IMR-90 (cell line): ENCODE results near the gene KRT39. TPM values are rescaled to one million over a fixed set of nuclear protein-coding genes. Genes with fewer than 3 reads are reported as not detected.

Source experiments
- ATAC-seq: fragments of 200-7000 bp; cut with Tn5 transposase; 2 replicates; pipeline ENCODE4 v1.9.1; 2020; ENCODE audit warnings: low read depth, mild to moderate bottlenecking, moderate library complexity
- BruUV-seq: library from RNA; stranded (reverse); fragments of 400-500 nt; replicated peaks from 2 replicates; lab custom pipeline; 2021; lab: Mats Ljungman, UMichigan
- CTCF ChIA-PET: fragments of 300-600 bp; formaldehyde crosslinking; extraction: SDS; loops from one replicate; lab custom pipeline; 2021; ENCODE audit warnings: antibody characterized with exemption; lab: Yijun Ruan, JAX
- POLR2A ChIA-PET: fragments of 300-600 bp; sonication (Branson Sonifier 250); formaldehyde crosslinking; loops from one replicate; lab custom pipeline; 2022; ENCODE audit warnings: antibody characterized with exemption; ENCODE audit not compliant: unreplicated experiment; lab: Charles Lee
- DNase-seq: peaks from one replicate; pipeline ENCODE4 v3.0.0; 2013
- H2AFZ ChIP-seq: replicated peaks from 2 replicates; pipeline ENCODE3; 2013; ENCODE audit warnings: low read length, mild to moderate bottlenecking; ENCODE audit not compliant: poor library complexity
- H2AK5ac ChIP-seq: 2 replicates; pipeline ENCODE4 v1.6.1; 2013; ENCODE audit warnings: low read depth, low read length, inconsistent platforms
- H2AK9ac ChIP-seq: replicated peaks from 2 replicates; pipeline ENCODE3; 2013; ENCODE audit warnings: mild to moderate bottlenecking, low read depth, low read length, moderate library complexity; ENCODE audit not compliant: poor library complexity
- H2BK120ac ChIP-seq: 2 replicates; pipeline ENCODE4 v1.6.1; 2013; ENCODE audit warnings: low read depth, low read length, inconsistent platforms
- H2BK15ac ChIP-seq: 3 replicates; pipeline ENCODE4 v1.6.1; 2013; ENCODE audit warnings: low read depth, low read length, inconsistent platforms
- H2BK20ac ChIP-seq: 2 replicates; pipeline ENCODE4 v1.6.1; 2013; ENCODE audit warnings: low read depth, mild to moderate bottlenecking, inconsistent platforms, low read length, moderate library complexity
- H2BK5ac ChIP-seq: 2 replicates; pipeline ENCODE4 v1.6.1; 2013; ENCODE audit warnings: mild to moderate bottlenecking, low read depth, low read length, inconsistent platforms; ENCODE audit not compliant: poor library complexity, severe bottlenecking
- H3K14ac ChIP-seq: replicated peaks from 2 replicates; pipeline ENCODE4 v1.6.1; 2013; ENCODE audit warnings: low read depth, low read length, inconsistent platforms
- H3K18ac ChIP-seq: 2 replicates; pipeline ENCODE4 v1.6.1; 2013; ENCODE audit warnings: low read depth, low read length, control low read depth
- H3K23ac ChIP-seq: 2 replicates; pipeline ENCODE4 v1.6.1; 2013; ENCODE audit warnings: low read depth, low read length, inconsistent platforms
- H3K27ac ChIP-seq: 2 replicates; pipeline ENCODE4 v1.5.1; 2013; ENCODE audit warnings: mild to moderate bottlenecking, control low read depth, low read length; ENCODE audit not compliant: insufficient read depth
- H3K27me3 ChIP-seq: 2 replicates; pipeline ENCODE4 v1.6.1; 2013; ENCODE audit warnings: low read length; ENCODE audit not compliant: control insufficient read depth, insufficient read depth
- H3K36me3 ChIP-seq: 2 replicates; pipeline ENCODE4 v1.6.1; 2013; ENCODE audit warnings: low read length, mixed read lengths; ENCODE audit not compliant: control insufficient read depth, insufficient read depth
- H3K4ac ChIP-seq: 2 replicates; pipeline ENCODE4 v1.6.1; 2013; ENCODE audit warnings: low read depth, low read length, inconsistent platforms
- H3K4me1 ChIP-seq: 2 replicates; pipeline ENCODE4 v1.6.1; 2013; ENCODE audit warnings: low read length, mixed read lengths; ENCODE audit not compliant: control insufficient read depth, insufficient read depth
- H3K4me2 ChIP-seq: 2 replicates; pipeline ENCODE4 v1.6.1; 2013; ENCODE audit warnings: low read depth, mild to moderate bottlenecking, control low read depth, low read length, moderate library complexity
- H3K4me3 ChIP-seq: 2 replicates; pipeline ENCODE4 v1.5.1; 2013; ENCODE audit warnings: low read depth, mild to moderate bottlenecking, control low read depth, low read length, moderate library complexity; ENCODE audit not compliant: insufficient read depth
- H3K56ac ChIP-seq: 2 replicates; pipeline ENCODE4 v1.6.1; 2013; ENCODE audit warnings: low read length, inconsistent platforms; ENCODE audit not compliant: insufficient read depth; ENCODE audit errors: extremely low read depth
- H3K79me1 ChIP-seq, 2 experiments: 2 replicates each; pipeline ENCODE4 v1.6.1; 2013; ENCODE audit warnings: low read length in 2 of 2, inconsistent platforms in 1 of 2, low read depth in 1 of 2
- H3K9ac ChIP-seq: 2 replicates; pipeline ENCODE4 v1.6.1; 2013; ENCODE audit warnings: low read depth, low read length, control low read depth
- H3K9me1 ChIP-seq: 2 replicates; pipeline ENCODE4 v1.6.1; 2013; ENCODE audit warnings: low read length, inconsistent platforms; ENCODE audit not compliant: insufficient read depth
- H3K9me3 ChIP-seq: 2 replicates; pipeline ENCODE4 v1.6.1; 2013; ENCODE audit warnings: low read length; ENCODE audit not compliant: control insufficient read depth, insufficient read depth
- H4K20me1 ChIP-seq: 2 replicates; pipeline ENCODE4 v1.6.1; 2013; ENCODE audit warnings: low read length, inconsistent platforms; ENCODE audit not compliant: insufficient read depth
- H4K5ac ChIP-seq: 2 replicates; pipeline ENCODE4 v1.6.1; 2013; ENCODE audit warnings: mild to moderate bottlenecking, low read depth, low read length, control low read depth
- H4K8ac ChIP-seq, 2 experiments: 2 replicates each; pipeline ENCODE4 v1.6.1; 2013; ENCODE audit warnings: low read depth in 2 of 2, low read length in 2 of 2, control low read depth in 1 of 2, inconsistent platforms in 1 of 2
- H4K91ac ChIP-seq: 2 replicates; pipeline ENCODE4 v1.6.1; 2013; ENCODE audit warnings: low read depth, low read length, inconsistent platforms; ENCODE audit not compliant: insufficient read depth
- POLR2A ChIP-seq: IDR thresholded peaks from 2 replicates; pipeline ENCODE4 v1.6.1; 2012; ENCODE audit warnings: mild to moderate bottlenecking, low read depth, low read length
- WGBS, 2 experiments: methylation state at CpG; one replicate each; pipeline versions ENCODE4 v1.1.5 to v1.1.7; 2013; ENCODE audit warnings: missing lambda C conversion rate in 2 of 2; ENCODE audit not compliant: insufficient read length in 1 of 2; ENCODE audit errors: extremely low coverage in 2 of 2; 5-methylcytosine and 5-hydroxymethylcytosine counted together
- dilution Hi-C: fragments of 300-500 bp; cut with HindIII; formaldehyde crosslinking; loops from one replicate; pipeline ENCODE4 v1.14.3; 2018; ENCODE audit warnings: low sequenced_read_pairs; ENCODE audit not compliant: unreplicated experiment
- in situ Hi-C: fragments of 300-500 bp; cut with MboI; formaldehyde crosslinking; loops from 3 replicates; pipeline ENCODE4 v1.14.3; 2019; ENCODE audit warnings: low sequenced_read_pairs, inconsistent platforms, mixed read lengths
- intact Hi-C: fragments of 100-400 bp; cut with micrococcal nuclease; formaldehyde crosslinking; loops from 2 replicates; pipeline ENCODE4 v1.10.0; 2022
- polyA plus RNA-seq, 3 experiments: library from polyadenylated mRNA; depleted of rRNA; stranded (reverse); fragments of >200 nt; gene quantifications; 2 replicates each; pipeline ENCODE4 v1.2.3, GENCODE V29; 2012; ENCODE audit warnings: low replicate concordance in 1 of 3
- total RNA-seq: library from RNA; depleted of rRNA; stranded (reverse); fragments of >200 nt; gene quantifications from 2 replicates; pipeline ENCODE4 v1.2.3, GENCODE V29; 2012
- TF ChIP-seq, protein P1 (sequence below): fragments of 150-350 bp; IDR thresholded peaks from 2 replicates; pipeline ENCODE4 v1.6.1; 2016; ENCODE audit warnings: low read depth, mild to moderate bottlenecking, low read length, moderate library complexity, borderline replicate concordance

KRT39 gene
- total and polyA plus RNA-seq, 2 of the 4 experiments (the other 2 are of a cell fraction) = 0.15 TPM; not detected in 1

DNA sequence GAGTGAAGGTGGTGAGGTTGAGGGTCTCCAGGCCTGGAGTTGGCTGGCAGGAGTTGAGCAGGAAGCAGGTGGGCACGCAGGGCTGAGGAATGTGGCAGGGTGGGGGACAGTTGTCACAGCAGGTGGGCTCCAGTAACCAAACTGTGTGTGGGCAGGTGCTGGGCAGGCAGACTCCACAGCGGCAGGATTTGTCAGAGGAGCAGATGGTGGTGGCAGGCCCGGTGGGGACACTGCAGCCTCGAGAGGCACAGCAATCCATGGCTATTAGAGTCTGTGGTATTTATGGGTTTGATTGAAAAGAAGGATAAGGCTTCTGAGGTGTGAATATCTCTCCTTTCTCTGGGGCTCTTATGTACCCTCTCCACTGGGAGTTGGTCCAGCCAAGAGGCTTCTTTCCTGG lies 27.1 kb upstream of the KRT39 start, which contains the start of gene KRTAP3-3:
Gene KRTAP3-3 (minus strand): TSS at position 326 of the 400 bp plus-strand sequence. CDS start 67 bp downstream, at position 259.
- Histone ChIP-seq H3K27me3 (no peaks in the 10 kb centered on the region), H4K20me1 (no peaks in the 10 kb centered on the region), H2BK5ac (no peak within 1 kb of the TSS), H4K91ac (no peak within 1 kb of the TSS), H3K27ac (no peak within 1 kb of the TSS), H3K56ac (no peak within 1 kb of the TSS), H3K9me3 (no peaks in the 10 kb centered on the region), H3K79me1 (no peaks in the 10 kb centered on the region), H3K36me3 (no peaks in the 10 kb centered on the region), H3K4me2 (no peak within 1 kb of the TSS), H2BK20ac (no peak within 1 kb of the TSS), H4K5ac (no peak within 1 kb of the TSS), H3K14ac (no peak within 1 kb of the TSS), H3K4me3 (no peak within 1 kb of the TSS), H3K4me1 (no peaks in the 10 kb centered on the region), H3K23ac (no peak within 1 kb of the TSS), H3K18ac (no peak within 1 kb of the TSS), H3K9ac (no peak within 1 kb of the TSS), H2BK120ac (no peak within 1 kb of the TSS), H4K8ac (no peak within 1 kb of the TSS), H2AK5ac (no peak within 1 kb of the TSS), H2AFZ (no peak within 1 kb of the TSS), H2BK15ac (no peak within 1 kb of the TSS), H3K4ac (no peak within 1 kb of the TSS), H2AK9ac (no peak within 1 kb of the TSS), H3K9me1 (no peaks in the 10 kb centered on the region)
- ATAC-seq (no peak), DNase-seq (no peak)
- TF ChIP-seq POLR2A = no peak
- TF ChIP-seq, protein P1, sequence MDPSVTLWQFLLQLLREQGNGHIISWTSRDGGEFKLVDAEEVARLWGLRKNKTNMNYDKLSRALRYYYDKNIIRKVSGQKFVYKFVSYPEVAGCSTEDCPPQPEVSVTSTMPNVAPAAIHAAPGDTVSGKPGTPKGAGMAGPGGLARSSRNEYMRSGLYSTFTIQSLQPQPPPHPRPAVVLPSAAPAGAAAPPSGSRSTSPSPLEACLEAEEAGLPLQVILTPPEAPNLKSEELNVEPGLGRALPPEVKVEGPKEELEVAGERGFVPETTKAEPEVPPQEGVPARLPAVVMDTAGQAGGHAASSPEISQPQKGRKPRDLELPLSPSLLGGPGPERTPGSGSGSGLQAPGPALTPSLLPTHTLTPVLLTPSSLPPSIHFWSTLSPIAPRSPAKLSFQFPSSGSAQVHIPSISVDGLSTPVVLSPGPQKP = no peak
- ChIA-PET CTCF (no interaction called here), POLR2A (interaction anchor here (0.7 kb wide), 1 partner anchor 8 kb away, joined by 3 read pairs; no protein-coding TSS in a partner anchor)
- dilution Hi-C loops = no loop called here
- intact Hi-C loops = no loop called here
- in situ Hi-C loops = no loop called here
- no TSS peak for BruUV-seq
- 40% methylated on average over 2 of the region's 4 CpGs; no CpG with 5 or more reads in 1 of the 2 experiments for WGBS, 2 experiments
